Fibroblast of lung (primary cell): ENCODE measurements around the gene SIRT2. TPM values are rescaled to one million over a fixed set of nuclear protein-coding genes. Genes with fewer than 3 reads are reported as not detected.

Experiments used
- DNase-seq, 2 donors: peaks; one replicate each; pipeline versions ENCODE4 v3.0.0 to v3.0.0-alpha.2; 2010; ENCODE audit warnings: low read depth in 2 of 2
- H2AFZ ChIP-seq: 2 replicates; pipeline ENCODE4 v1.5.1; 2012; ENCODE audit warnings: low read length, control low read depth, inconsistent platforms
- H3K27ac ChIP-seq: 2 replicates; pipeline ENCODE4 v1.5.1; 2011; ENCODE audit warnings: low read length, control low read depth; ENCODE audit not compliant: insufficient read depth
- H3K27me3 ChIP-seq: 2 replicates; pipeline ENCODE4 v1.5.1; 2011; ENCODE audit warnings: mild to moderate bottlenecking, low read length; ENCODE audit not compliant: control insufficient read depth, insufficient read depth
- H3K36me3 ChIP-seq: 2 replicates; pipeline ENCODE4 v1.5.1; 2011; ENCODE audit warnings: low read length; ENCODE audit not compliant: control insufficient read depth, insufficient read depth
- H3K4me1 ChIP-seq: 2 replicates; pipeline ENCODE4 v1.5.1; 2011; ENCODE audit warnings: low read length; ENCODE audit not compliant: control insufficient read depth, insufficient read depth; ENCODE audit errors: extremely low read depth
- H3K4me2 ChIP-seq: 2 replicates; pipeline ENCODE4 v1.5.1; 2011; ENCODE audit warnings: low read length, control low read depth; ENCODE audit not compliant: insufficient read depth; ENCODE audit errors: extremely low read depth
- H3K4me3 ChIP-seq, 4 experiments: fragments of 200-600 bp in 1 of 4; sonication (generic) in 1 of 4; replicated peaks in 1 of 4; 2 replicates each; pipeline ENCODE4 v1.5.1; 2011 to 2016; ENCODE audit warnings: low read length in 4 of 4, low read depth in 3 of 4, mild to moderate bottlenecking in 3 of 4, control low read depth in 2 of 4, inconsistent platforms in 1 of 4, mixed read lengths in 1 of 4; ENCODE audit not compliant: insufficient read depth in 1 of 4; ENCODE audit errors: control extremely low read depth in 1 of 4
- H3K79me2 ChIP-seq: 2 replicates; pipeline ENCODE4 v1.5.1; 2012; ENCODE audit warnings: mild to moderate bottlenecking, low read length, inconsistent platforms; ENCODE audit not compliant: control insufficient read depth, insufficient read depth
- H3K9ac ChIP-seq: 2 replicates; pipeline ENCODE4 v1.5.1; 2011; ENCODE audit warnings: mild to moderate bottlenecking, low read length, control low read depth; ENCODE audit not compliant: insufficient read depth
- H3K9me3 ChIP-seq: 2 replicates; pipeline ENCODE4 v1.5.1; 2012; ENCODE audit warnings: low read depth, low read length; ENCODE audit not compliant: control insufficient read depth, insufficient read depth
- H4K20me1 ChIP-seq: 2 replicates; pipeline ENCODE4 v1.5.1; 2011; ENCODE audit warnings: low read length; ENCODE audit not compliant: control insufficient read depth, insufficient read depth; ENCODE audit errors: extremely low read depth
- EZH2 ChIP-seq: IDR thresholded peaks from 2 replicates; pipeline ENCODE4 v1.5.1; 2012; ENCODE audit warnings: low read length, control low read depth, mild to moderate bottlenecking; ENCODE audit errors: missing control alignments
- polyA plus RNA-seq, 2 donors: library from polyadenylated mRNA; depleted of rRNA in 1 of 2; stranded (reverse) in 1 of 2; unstranded in 1 of 2; fragments of >200 nt; gene quantifications; 2 replicates each; pipeline ENCODE4 v1.2.1, GENCODE V29; 2011 to 2012; ENCODE audit warnings: missing spikeins in 1 of 2
- total RNA-seq: library from RNA; depleted of rRNA; stranded (reverse); fragments of >200 nt; gene quantifications from 2 replicates; pipeline ENCODE4 v1.2.1, GENCODE V29; 2014
- TF ChIP-seq, protein P1 (sequence below), 2 donors: IDR thresholded peaks in 1 of 2; conservative IDR thresholded peaks in 1 of 2; 1 replicate in 1 of 2; 2 replicates in 1 of 2; pipeline ENCODE4 v1.5.1; 2011 to 2012; ENCODE audit warnings: low read length in 2 of 2, control low read depth in 1 of 2, inconsistent platforms in 1 of 2, low read depth in 1 of 2, mild to moderate bottlenecking in 1 of 2

The SIRT2 gene
- total and polyA plus RNA-seq, 2 donors (not counting 1 experiment from before 2014, with no cell fraction given) = 38.7 to 51.7 TPM

DNA sequence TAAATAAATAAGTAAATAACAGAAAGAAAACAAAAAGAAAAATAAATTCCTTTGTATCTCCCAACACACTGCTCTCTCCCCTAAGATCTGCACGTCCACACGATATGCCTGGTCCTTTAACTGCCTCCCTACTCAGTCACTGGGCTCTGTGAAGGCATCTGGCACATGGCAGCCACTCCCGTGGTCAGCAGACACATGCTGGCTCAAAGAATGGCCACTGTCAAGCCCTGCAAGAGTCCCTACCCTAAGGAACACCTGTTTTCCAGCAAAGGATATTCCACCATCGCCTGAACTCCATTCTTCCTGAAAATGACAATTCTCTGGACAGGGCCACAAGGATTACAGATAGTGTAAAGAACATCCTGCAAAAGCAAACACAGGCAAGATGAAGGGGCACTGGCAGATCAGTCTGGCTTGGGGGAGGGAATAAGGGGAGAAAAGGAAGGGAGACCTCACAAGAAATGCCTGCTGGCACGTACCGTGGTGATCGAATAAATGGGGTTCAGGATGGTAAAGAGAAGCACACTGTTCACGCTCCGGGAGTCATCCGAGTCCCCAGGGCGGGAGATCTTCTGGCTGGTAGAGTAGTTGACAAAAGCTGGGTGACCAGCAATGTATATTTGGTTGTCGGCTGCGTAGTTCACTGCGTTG lies 53.9 kb downstream of the SIRT2 start:
- H3K27ac ChIP-seq = no peak overlapping the region
- no peak overlapping the region for H2AFZ ChIP-seq
- no peak for DNase-seq
- H3K4me2 ChIP-seq = no peak overlapping the region
- no peaks in the 10 kb centered on the region for H4K20me1 ChIP-seq
- peaks cover 77% of the 10 kb centered on the region for H3K79me2 ChIP-seq
- no peak overlapping the region for H3K4me3 ChIP-seq
- TF ChIP-seq, protein P1, sequence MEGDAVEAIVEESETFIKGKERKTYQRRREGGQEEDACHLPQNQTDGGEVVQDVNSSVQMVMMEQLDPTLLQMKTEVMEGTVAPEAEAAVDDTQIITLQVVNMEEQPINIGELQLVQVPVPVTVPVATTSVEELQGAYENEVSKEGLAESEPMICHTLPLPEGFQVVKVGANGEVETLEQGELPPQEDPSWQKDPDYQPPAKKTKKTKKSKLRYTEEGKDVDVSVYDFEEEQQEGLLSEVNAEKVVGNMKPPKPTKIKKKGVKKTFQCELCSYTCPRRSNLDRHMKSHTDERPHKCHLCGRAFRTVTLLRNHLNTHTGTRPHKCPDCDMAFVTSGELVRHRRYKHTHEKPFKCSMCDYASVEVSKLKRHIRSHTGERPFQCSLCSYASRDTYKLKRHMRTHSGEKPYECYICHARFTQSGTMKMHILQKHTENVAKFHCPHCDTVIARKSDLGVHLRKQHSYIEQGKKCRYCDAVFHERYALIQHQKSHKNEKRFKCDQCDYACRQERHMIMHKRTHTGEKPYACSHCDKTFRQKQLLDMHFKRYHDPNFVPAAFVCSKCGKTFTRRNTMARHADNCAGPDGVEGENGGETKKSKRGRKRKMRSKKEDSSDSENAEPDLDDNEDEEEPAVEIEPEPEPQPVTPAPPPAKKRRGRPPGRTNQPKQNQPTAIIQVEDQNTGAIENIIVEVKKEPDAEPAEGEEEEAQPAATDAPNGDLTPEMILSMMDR (conservative IDR thresholded peaks at IDR 0.05 in 1 of 2, IDR thresholded peaks at IDR 0.05 in 1 of 2; ENCODE audit: low read depth in 1 of 2, low read length in 2 of 2) = no peak
- no peak for TF ChIP-seq EZH2
- H3K36me3 ChIP-seq = peaks cover 45% of the 10 kb centered on the region
- no peak overlapping the region for H3K9ac ChIP-seq
- H3K9me3 ChIP-seq = no peaks in the 10 kb centered on the region
- H3K27me3 ChIP-seq = no peaks in the 10 kb centered on the region
- H3K4me1 ChIP-seq = peaks cover 2% of the 10 kb centered on the region

DNA sequence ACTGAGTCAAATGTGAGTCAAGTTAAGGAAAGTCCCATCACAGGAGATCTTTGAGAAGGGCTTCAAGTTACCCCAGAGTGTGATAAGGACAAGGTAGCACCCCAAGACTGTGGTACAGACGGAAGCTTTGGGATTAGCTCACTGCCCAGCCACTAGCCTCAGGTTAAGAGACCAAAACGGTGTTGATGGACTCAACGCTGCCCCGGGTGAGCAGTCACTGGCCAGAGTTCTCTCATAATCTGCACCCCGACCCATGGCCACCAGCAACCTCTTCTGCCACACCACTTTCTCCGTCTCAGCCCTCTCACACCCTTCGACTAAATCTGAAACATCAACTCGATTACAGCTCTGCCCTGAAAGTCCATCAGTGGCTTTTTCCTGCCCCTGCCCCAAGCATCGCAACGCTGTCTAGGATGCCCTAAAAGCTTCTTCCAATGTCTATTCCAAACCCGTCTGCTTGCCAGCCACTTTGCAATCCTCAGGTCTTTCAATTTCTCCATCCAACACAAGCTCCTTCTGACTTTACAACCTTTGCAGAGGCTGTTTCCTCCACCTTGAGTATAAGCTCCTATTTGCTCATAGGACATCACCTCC lies 55.2 kb downstream of the SIRT2 start:
- Histone ChIP-seq H3K79me2 (peaks cover 81% of the 10 kb centered on the region), H3K27ac (no peak overlapping the region), H3K9me3 (no peaks in the 10 kb centered on the region), H3K4me3 (no peak overlapping the region), H4K20me1 (no peaks in the 10 kb centered on the region), H3K36me3 (peaks cover 52% of the 10 kb centered on the region), H3K9ac (no peak overlapping the region), H3K27me3 (no peaks in the 10 kb centered on the region), H2AFZ (no peak overlapping the region), H3K4me1 (peaks cover 2% of the 10 kb centered on the region), H3K4me2 (no peak overlapping the region)
- TF ChIP-seq, protein P1 (conservative IDR thresholded peaks at IDR 0.05 in 1 of 2, IDR thresholded peaks at IDR 0.05 in 1 of 2; ENCODE audit: low read depth in 1 of 2, low read length in 2 of 2) = no peak
- TF ChIP-seq EZH2 = no peak
- DNase-seq = no peak

- peaks cover 72% of the 10 kb centered on the region for H3K79me2 ChIP-seq
- H3K9ac ChIP-seq = no peak overlapping the region
- H3K9me3 ChIP-seq = no peaks in the 10 kb centered on the region
- H3K27ac ChIP-seq = no peak overlapping the region
- peaks cover 2% of the 10 kb centered on the region for H3K4me1 ChIP-seq
- TF ChIP-seq, protein P1 (conservative IDR thresholded peaks at IDR 0.05 in 1 of 2, IDR thresholded peaks at IDR 0.05 in 1 of 2; ENCODE audit: low read depth in 1 of 2, low read length in 2 of 2) = no peak
- no peak for TF ChIP-seq EZH2
- DNase-seq = no peak
- no peak overlapping the region for H3K4me3 ChIP-seq
- no peaks in the 10 kb centered on the region for H3K27me3 ChIP-seq
- H3K4me2 ChIP-seq = no peak overlapping the region
- peaks cover 58% of the 10 kb centered on the region for H3K36me3 ChIP-seq
- H4K20me1 ChIP-seq = no peaks in the 10 kb centered on the region
- no peak overlapping the region for H2AFZ ChIP-seq
These were observed 56.2 kb downstream of the SIRT2 start for GRCh38 chr19:38843175-38843758.
